OCI-LY1 (cell line): Measurements from ENCODE around the gene JUN.

Experiments used
- H2AFZ ChIP-seq: fragments of 200-600 bp; sonication (generic), shearing (Covaris generic); 2 replicates; pipeline ENCODE4 v1.6.0; 2014; ENCODE audit warnings: antibody characterized with exemption, mild to moderate bottlenecking, low read length
- H3F3A ChIP-seq: fragments of 200-600 bp; sonication (generic), shearing (Covaris generic); 2 replicates; pipeline ENCODE4 v1.6.0; 2014; ENCODE audit warnings: mild to moderate bottlenecking, antibody characterized with exemption, low read length, moderate library complexity; ENCODE audit not compliant: insufficient read depth
- H3K27ac ChIP-seq: fragments of 200-600 bp; sonication (generic); 2 replicates; pipeline ENCODE4 v1.5.1; 2014; ENCODE audit warnings: low read length, mixed run types, mild to moderate bottlenecking, low read depth; ENCODE audit not compliant: poor library complexity, severe bottlenecking
- H3K27me3 ChIP-seq: fragments of 200-600 bp; sonication (generic); 2 replicates; pipeline ENCODE4 v1.6.0; 2014; ENCODE audit warnings: antibody characterized with exemption, mild to moderate bottlenecking, low read length, moderate library complexity; ENCODE audit not compliant: insufficient read depth
- H3K36me3 ChIP-seq: fragments of 200-600 bp; sonication (generic); 2 replicates; pipeline ENCODE4 v1.6.1; 2014; ENCODE audit warnings: mild to moderate bottlenecking, antibody characterized with exemption, low read length, moderate library complexity, mixed read lengths; ENCODE audit not compliant: insufficient read depth
- H3K4me1 ChIP-seq: fragments of 200-600 bp; sonication (generic); 2 replicates; pipeline ENCODE4 v1.5.1; 2014; ENCODE audit warnings: mild to moderate bottlenecking, low read length, moderate library complexity; ENCODE audit not compliant: insufficient read depth, severe bottlenecking
- H3K4me2 ChIP-seq: fragments of 200-600 bp; sonication (generic), shearing (Covaris generic); 2 replicates; pipeline ENCODE4 v1.6.1; 2014; ENCODE audit warnings: low read length
- H3K4me3 ChIP-seq: fragments of 200-600 bp; sonication (generic); 2 replicates; pipeline ENCODE4 v1.5.1; 2014; ENCODE audit warnings: low read length, low read depth, mild to moderate bottlenecking, mixed read lengths; ENCODE audit not compliant: poor library complexity, severe bottlenecking
- H3K79me2 ChIP-seq: fragments of 200-600 bp; shearing (Covaris generic); 2 replicates; pipeline ENCODE4 v1.6.1; 2016; ENCODE audit warnings: mixed run types, low read length, mixed read lengths; ENCODE audit not compliant: insufficient read depth
- H3K9ac ChIP-seq: fragments of 200-600 bp; sonication (generic), shearing (Covaris generic); 2 replicates; pipeline ENCODE4 v1.6.1; 2014; ENCODE audit warnings: mild to moderate bottlenecking, low read length, mixed read lengths
- H3K9me2 ChIP-seq: fragments of 200-600 bp; sonication (generic), shearing (Covaris generic); 2 replicates; pipeline ENCODE4 v1.6.1; 2014; ENCODE audit warnings: low read depth, mild to moderate bottlenecking, low read length, mixed read lengths
- H3K9me3 ChIP-seq: fragments of 200-600 bp; shearing (Covaris generic); 2 replicates; pipeline ENCODE4 v1.6.1; 2014; ENCODE audit warnings: low read length, mixed read lengths
- H4K20me1 ChIP-seq: fragments of 200-600 bp; sonication (generic), shearing (Covaris generic); 2 replicates; pipeline ENCODE4 v1.6.0; 2016; ENCODE audit warnings: mild to moderate bottlenecking, low read length; ENCODE audit not compliant: insufficient read depth
- CTCF ChIP-seq: fragments of 200-600 bp; sonication (generic), shearing (Covaris generic); IDR thresholded peaks from 2 replicates; pipeline ENCODE4 v1.5.1; 2017; ENCODE audit warnings: mild to moderate bottlenecking, antibody characterized with exemption, low read length, moderate library complexity, mixed read lengths
- EZH2 ChIP-seq: fragments of 200-600 bp; sonication (generic), shearing (Covaris generic); IDR thresholded peaks from 2 replicates; pipeline ENCODE4 v1.8.0; 2017; ENCODE audit warnings: borderline replicate concordance, mixed run types, mild to moderate bottlenecking, antibody characterized with exemption, low read length, moderate library complexity, mixed read lengths

The JUN gene

GRCh38 chr1:58811303-58811702 is 27.5 kb upstream of the JUN start:
- Histone ChIP-seq H3K9ac (no peak overlapping the region), H3K27me3 (no peaks in the 10 kb centered on the region; the same call in 1 of the 2 replicates), H3K79me2 (no peaks in the 10 kb centered on the region), H2AFZ (no peak overlapping the region), H3K4me1 (peaks cover 19% of the 10 kb centered on the region), H3K27ac (no peak overlapping the region), H3K36me3 (no peaks in the 10 kb centered on the region), H3F3A (no peaks in the 10 kb centered on the region), H3K9me3 (no peaks in the 10 kb centered on the region), H3K4me3 (no peak overlapping the region), H4K20me1 (no peaks in the 10 kb centered on the region), H3K9me2 (no peaks in the 10 kb centered on the region), H3K4me2 (no peak overlapping the region)
- TF ChIP-seq CTCF (no peak), EZH2 (no peak)

GRCh38 chr1:58809325-58810010 is 25.6 kb upstream of the JUN start:
- no peaks in the 10 kb centered on the region for H3K9me3 ChIP-seq
- H3K27me3 ChIP-seq = no peaks in the 10 kb centered on the region; the same call in 1 of the 2 replicates
- H3K4me1 ChIP-seq = peaks cover 13% of the 10 kb centered on the region
- H3K4me3 ChIP-seq = no peak overlapping the region
- H3K79me2 ChIP-seq = no peaks in the 10 kb centered on the region
- no peak for TF ChIP-seq EZH2
- no peak for TF ChIP-seq CTCF
- H3K9me2 ChIP-seq = no peaks in the 10 kb centered on the region
- H2AFZ ChIP-seq = no peak overlapping the region
- H3K4me2 ChIP-seq = no peak overlapping the region
- H3K9ac ChIP-seq = no peak overlapping the region
- H3K36me3 ChIP-seq = no peaks in the 10 kb centered on the region
- H3K27ac ChIP-seq = no peak overlapping the region
- H4K20me1 ChIP-seq = no peaks in the 10 kb centered on the region
- H3F3A ChIP-seq = no peaks in the 10 kb centered on the region

- H3K27me3 ChIP-seq = no peaks in the 10 kb centered on the region; the same call in 1 of the 2 replicates
- no peaks in the 10 kb centered on the region for H3K79me2 ChIP-seq
- no peaks in the 10 kb centered on the region for H3K9me3 ChIP-seq
- H3K4me2 ChIP-seq = no peak overlapping the region
- no peak overlapping the region for H3K9ac ChIP-seq
- no peak for TF ChIP-seq EZH2
- TF ChIP-seq CTCF = no peak
- H2AFZ ChIP-seq = no peak overlapping the region
- no peaks in the 10 kb centered on the region for H3F3A ChIP-seq
- H3K9me2 ChIP-seq = no peaks in the 10 kb centered on the region
- peaks cover 13% of the 10 kb centered on the region for H3K4me1 ChIP-seq
- H3K27ac ChIP-seq = no peak overlapping the region
- no peaks in the 10 kb centered on the region for H4K20me1 ChIP-seq
- H3K4me3 ChIP-seq = no peak overlapping the region
- H3K36me3 ChIP-seq = no peaks in the 10 kb centered on the region
Observed at GRCh38 chr1:58808077-58808476, 24.2 kb upstream of the JUN start.
